H9 (cell line): Measurements from ENCODE around the gene CYP2U1. TPM values are rescaled to one million over a fixed set of nuclear protein-coding genes. Genes with fewer than 3 reads are reported as not detected.

Experiments used
- DNase-seq: peaks from one replicate; pipeline ENCODE4 v3.0.0-alpha.2; 2017
- H2AFZ ChIP-seq: one replicate; pipeline ENCODE4 v1.6.1; 2013; ENCODE audit warnings: mild to moderate bottlenecking, low read length, control low read depth, moderate library complexity
- H2AK5ac ChIP-seq: 2 replicates; pipeline ENCODE4 v1.6.1; 2013; ENCODE audit warnings: low read length, control low read depth, mixed read lengths; ENCODE audit not compliant: insufficient read length
- H2BK120ac ChIP-seq: one replicate; pipeline ENCODE4 v1.6.1; 2013; ENCODE audit warnings: low read depth, mild to moderate bottlenecking, low read length, control low read depth, inconsistent platforms; ENCODE audit not compliant: poor library complexity, severe bottlenecking
- H2BK12ac ChIP-seq: 2 replicates; pipeline ENCODE4 v1.6.1; 2013; ENCODE audit warnings: low read length, control low read depth, mixed read lengths, low read depth; ENCODE audit not compliant: insufficient read length
- H2BK15ac ChIP-seq: 2 replicates; pipeline ENCODE4 v1.6.1; 2013; ENCODE audit warnings: low read depth, low read length, control low read depth
- H2BK20ac ChIP-seq: one replicate; pipeline ENCODE4 v1.6.1; 2013; ENCODE audit warnings: low read depth, mild to moderate bottlenecking, low read length, control low read depth, inconsistent platforms; ENCODE audit not compliant: poor library complexity, severe bottlenecking
- H2BK5ac ChIP-seq: 2 replicates; pipeline ENCODE4 v1.6.1; 2013; ENCODE audit warnings: low read length, control low read depth, mixed read lengths; ENCODE audit not compliant: insufficient read length
- H3K14ac ChIP-seq: 2 replicates; pipeline ENCODE4 v1.6.1; 2013; ENCODE audit warnings: low read length, control low read depth; ENCODE audit not compliant: insufficient read depth
- H3K18ac ChIP-seq: 2 replicates; pipeline ENCODE4 v1.6.1; 2013; ENCODE audit warnings: low read depth, mild to moderate bottlenecking, mixed read lengths, low read length, control low read depth; ENCODE audit not compliant: insufficient read length
- H3K23ac ChIP-seq: 2 replicates; pipeline ENCODE4 v1.6.1; 2013; ENCODE audit warnings: low read length, control low read depth, mixed read lengths, low read depth; ENCODE audit not compliant: insufficient read length
- H3K23me2 ChIP-seq: 2 replicates; pipeline ENCODE4 v1.6.1; 2013; ENCODE audit warnings: low read depth, mild to moderate bottlenecking, mixed read lengths, low read length, control low read depth; ENCODE audit not compliant: insufficient read length, poor library complexity, severe bottlenecking
- H3K27ac ChIP-seq: 2 replicates; pipeline ENCODE4 v1.5.1; 2013; ENCODE audit warnings: low read length, control low read depth, mixed read lengths, low read depth; ENCODE audit not compliant: insufficient read length
- H3K27me3 ChIP-seq: 2 replicates; pipeline ENCODE4 v1.6.1; 2013; ENCODE audit warnings: low read length, control low read depth, inconsistent platforms; ENCODE audit not compliant: insufficient read depth
- H3K4ac ChIP-seq: 2 replicates; pipeline ENCODE4 v1.6.1; 2013; ENCODE audit warnings: low read depth, mild to moderate bottlenecking, control low read depth, inconsistent platforms, low read length, moderate library complexity
- H3K4me1 ChIP-seq: 2 replicates; pipeline ENCODE4 v1.6.1; 2013; ENCODE audit warnings: low read length, control low read depth, inconsistent platforms; ENCODE audit not compliant: insufficient read depth
- H3K4me2 ChIP-seq: 2 replicates; pipeline ENCODE4 v1.6.1; 2013; ENCODE audit warnings: low read length, control low read depth, mixed read lengths; ENCODE audit not compliant: insufficient read length, insufficient read depth
- H3K56ac ChIP-seq: 2 replicates; pipeline ENCODE4 v1.6.1; 2013; ENCODE audit warnings: low read depth, mild to moderate bottlenecking, mixed read lengths, low read length, control low read depth; ENCODE audit not compliant: insufficient read length
- H3K79me1 ChIP-seq: 2 replicates; pipeline ENCODE4 v1.6.1; 2013; ENCODE audit warnings: low read depth, mild to moderate bottlenecking, moderate library complexity, low read length, control low read depth, inconsistent platforms; ENCODE audit not compliant: insufficient read depth, poor library complexity, severe bottlenecking
- H3K79me2 ChIP-seq: 2 replicates; pipeline ENCODE4 v1.6.1; 2013; ENCODE audit warnings: low read length, control low read depth, inconsistent platforms; ENCODE audit not compliant: insufficient read depth
- H3K9ac ChIP-seq: 2 replicates; pipeline ENCODE4 v1.6.1; 2013; ENCODE audit warnings: low read length, control low read depth, mixed read lengths; ENCODE audit not compliant: insufficient read length; ENCODE audit errors: extremely low read depth
- H3K9me3 ChIP-seq: one replicate; pipeline ENCODE4 v1.6.1; 2013; ENCODE audit warnings: low read depth, low read length, inconsistent platforms; ENCODE audit not compliant: control insufficient read depth
- H3T11ph ChIP-seq: one replicate; pipeline ENCODE4 v1.6.1; 2013; ENCODE audit warnings: mild to moderate bottlenecking, low read length, control low read depth, inconsistent platforms
- H4K20me1 ChIP-seq: one replicate; pipeline ENCODE4 v1.6.1; 2013; ENCODE audit not compliant: control insufficient read depth, insufficient read length, insufficient read depth
- H4K5ac ChIP-seq: 2 replicates; pipeline ENCODE4 v1.6.1; 2013; ENCODE audit warnings: low read depth, mild to moderate bottlenecking, mixed read lengths, low read length, control low read depth; ENCODE audit not compliant: insufficient read length
- H4K8ac ChIP-seq: replicated peaks from 2 replicates; pipeline ENCODE4 v1.6.1; 2013; ENCODE audit warnings: low read length, control low read depth, mixed read lengths, low read depth; ENCODE audit not compliant: insufficient read length
- H4K91ac ChIP-seq: 2 replicates; pipeline ENCODE4 v1.6.1; 2013; ENCODE audit warnings: low read depth, mild to moderate bottlenecking, moderate library complexity, mixed read lengths, low read length, control low read depth; ENCODE audit not compliant: insufficient read length
- H3K27ac Mint-ChIP-seq, 3 experiments: 2 replicates in 2 of 3; 3 replicates in 1 of 3; pipeline ENCODE4 v1.8.0; 2020 to 2021; ENCODE audit warnings: mixed read lengths in 3 of 3, mild to moderate bottlenecking in 1 of 3, moderate library complexity in 1 of 3
- H3K27me3 Mint-ChIP-seq: 2 replicates; pipeline ENCODE4 v1.8.0; 2021; ENCODE audit warnings: low read depth, mild to moderate bottlenecking, moderate library complexity, mixed read lengths
- H3K36me3 Mint-ChIP-seq, 3 experiments: 2 replicates in 2 of 3; 3 replicates in 1 of 3; pipeline ENCODE4 v1.8.0; 2020 to 2021; ENCODE audit warnings: low read depth in 3 of 3, mixed read lengths in 3 of 3; ENCODE audit not compliant: insufficient read depth in 1 of 3
- H3K4me1 Mint-ChIP-seq, 2 experiments: 2 replicates each; pipeline ENCODE4 v1.8.0; 2020; ENCODE audit warnings: mixed read lengths in 2 of 2
- H3K4me3 Mint-ChIP-seq, 2 experiments: 2 replicates in 1 of 2; 3 replicates in 1 of 2; pipeline ENCODE4 v1.8.0; 2020 to 2021; ENCODE audit warnings: mild to moderate bottlenecking in 2 of 2, mixed read lengths in 2 of 2, moderate library complexity in 1 of 2
- H3K9me3 Mint-ChIP-seq, 2 experiments: 2 replicates in 1 of 2; 3 replicates in 1 of 2; pipeline ENCODE4 v1.8.0; 2020; ENCODE audit warnings: mild to moderate bottlenecking in 2 of 2, mixed read lengths in 2 of 2, moderate library complexity in 1 of 2
- WGBS: extraction: QIAGEN DNeasy Blood & Tissue Kit; methylation state at CpG from one replicate; pipeline ENCODE4 v1.1.7; 2013; ENCODE audit warnings: missing lambda C conversion rate, low lambda C conversion rate, mixed read lengths; ENCODE audit not compliant: insufficient read length; ENCODE audit errors: extremely low coverage; 5-methylcytosine and 5-hydroxymethylcytosine counted together
- total RNA-seq: library from RNA; stranded (reverse); gene quantifications from 2 replicates; pipeline ENCODE4 v1.2.1, GENCODE V29; 2021
- TF ChIP-seq, protein P1 (sequence below): fragments of 200-600 bp; sonication (generic); conservative IDR thresholded peaks from 3 replicates; pipeline ENCODE4 v1.8.0; 2021; ENCODE audit warnings: antibody characterized with exemption, mild to moderate bottlenecking

The CYP2U1 gene
- total RNA-seq, 1 experiment from 2014 or later, result 9.6 TPM

DNA sequence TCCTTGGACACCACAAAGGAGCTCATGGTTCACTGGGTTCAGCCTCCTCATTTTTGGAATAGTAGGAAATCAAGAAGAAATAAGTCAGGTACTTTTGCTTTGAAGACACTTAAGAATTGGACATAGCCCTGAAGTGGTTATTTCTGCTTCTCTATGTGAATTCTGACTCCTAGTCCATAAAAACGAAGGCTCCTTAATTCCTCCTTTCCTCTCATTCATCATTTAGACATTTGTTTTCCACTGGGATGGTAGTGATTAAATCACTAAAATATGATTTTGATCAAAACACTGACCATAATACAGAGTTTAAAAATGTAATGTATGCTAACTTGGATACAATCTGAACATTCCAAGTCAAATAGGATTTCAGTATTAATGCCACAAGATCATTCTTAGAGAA, 34.7 kb upstream of the CYP2U1 start:
- no peak overlapping the region for H4K91ac ChIP-seq
- no peak overlapping the region for H3K14ac ChIP-seq
- no peak overlapping the region for H4K5ac ChIP-seq
- no peak overlapping the region for H4K8ac ChIP-seq
- no peak overlapping the region for H3K4me2 ChIP-seq
- H4K20me1 ChIP-seq, result no peaks in the 10 kb centered on the region
- Mint-ChIP-seq H3K9me3 (peaks cover 4% of the 10 kb centered on the region in 2 experiments; a peak in 4 of 5 replicates), H3K4me1 (peaks cover 17 to 18% of the 10 kb centered on the region in 2 experiments), H3K27me3 (no peaks in the 10 kb centered on the region), H3K27ac (no peak overlapping the region), H3K36me3 (peaks cover 4 to 30% (median 12%) of the 10 kb centered on the region in 3 experiments; a peak in 6 of 7 replicates), H3K4me3 (no peak overlapping the region)
- H2BK12ac ChIP-seq, result no peak overlapping the region
- no peaks in the 10 kb centered on the region for H3K23me2 ChIP-seq
- H3K4ac ChIP-seq, result no peak overlapping the region
- H3K4me1 ChIP-seq, result no peaks in the 10 kb centered on the region
- no peak overlapping the region for H2AFZ ChIP-seq
- H3K27ac ChIP-seq, result no peak overlapping the region
- H3K79me2 ChIP-seq, result no peaks in the 10 kb centered on the region
- H3K23ac ChIP-seq, result no peak overlapping the region
- no peak overlapping the region for H3K56ac ChIP-seq
- no peak for DNase-seq
- no peak overlapping the region for H2AK5ac ChIP-seq
- H2BK20ac ChIP-seq, result no peak overlapping the region
- H2BK5ac ChIP-seq, result no peak overlapping the region
- H3K27me3 ChIP-seq, result no peaks in the 10 kb centered on the region
- no peaks in the 10 kb centered on the region for H3K79me1 ChIP-seq
- no peak overlapping the region for H2BK120ac ChIP-seq
- H2BK15ac ChIP-seq, result no peak overlapping the region
- no peaks in the 10 kb centered on the region for H3K9me3 ChIP-seq
- no CpG with 5 or more reads among the region's 1 CpG for WGBS
- H3K18ac ChIP-seq, result no peak overlapping the region
- TF ChIP-seq, protein P1, sequence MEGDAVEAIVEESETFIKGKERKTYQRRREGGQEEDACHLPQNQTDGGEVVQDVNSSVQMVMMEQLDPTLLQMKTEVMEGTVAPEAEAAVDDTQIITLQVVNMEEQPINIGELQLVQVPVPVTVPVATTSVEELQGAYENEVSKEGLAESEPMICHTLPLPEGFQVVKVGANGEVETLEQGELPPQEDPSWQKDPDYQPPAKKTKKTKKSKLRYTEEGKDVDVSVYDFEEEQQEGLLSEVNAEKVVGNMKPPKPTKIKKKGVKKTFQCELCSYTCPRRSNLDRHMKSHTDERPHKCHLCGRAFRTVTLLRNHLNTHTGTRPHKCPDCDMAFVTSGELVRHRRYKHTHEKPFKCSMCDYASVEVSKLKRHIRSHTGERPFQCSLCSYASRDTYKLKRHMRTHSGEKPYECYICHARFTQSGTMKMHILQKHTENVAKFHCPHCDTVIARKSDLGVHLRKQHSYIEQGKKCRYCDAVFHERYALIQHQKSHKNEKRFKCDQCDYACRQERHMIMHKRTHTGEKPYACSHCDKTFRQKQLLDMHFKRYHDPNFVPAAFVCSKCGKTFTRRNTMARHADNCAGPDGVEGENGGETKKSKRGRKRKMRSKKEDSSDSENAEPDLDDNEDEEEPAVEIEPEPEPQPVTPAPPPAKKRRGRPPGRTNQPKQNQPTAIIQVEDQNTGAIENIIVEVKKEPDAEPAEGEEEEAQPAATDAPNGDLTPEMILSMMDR, result no peak
- H3K9ac ChIP-seq, result no peak overlapping the region
- H3T11ph ChIP-seq, result no peak overlapping the region
